Measurements from ENCODE around the gene GOLGA3.
"Not testable (repeated sequence)": the region's sequence is repeated elsewhere in the genome, so short reads cannot be mapped to it uniquely, and the experiment has no call there.

Gene GOLGA3

DNA sequence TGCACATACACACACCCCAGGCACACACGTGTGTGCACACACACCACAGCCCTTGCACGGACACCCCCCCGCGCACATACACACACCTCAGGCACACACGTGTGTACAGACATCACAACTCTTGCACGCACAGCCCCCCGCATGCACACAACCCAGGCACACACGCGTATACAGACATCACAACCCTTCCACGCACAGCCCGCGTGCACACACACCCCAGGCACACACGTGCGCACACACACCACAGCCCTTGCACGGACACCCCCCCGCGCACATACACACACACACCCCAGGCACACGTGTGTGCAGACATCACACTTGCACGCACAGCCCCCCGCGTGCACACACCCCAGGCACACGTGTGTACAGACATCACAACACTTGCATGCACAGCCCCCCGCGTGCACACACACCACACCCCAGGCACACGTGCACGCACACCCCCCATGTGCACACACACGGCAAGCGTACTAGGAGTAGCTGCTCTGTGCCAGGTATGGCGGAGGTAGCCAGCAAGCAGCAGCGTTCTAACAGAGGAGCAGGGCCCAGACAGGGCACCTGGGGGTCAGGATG is 48.8 kb downstream of the GOLGA3 start:
- ChIA-PET POLR2A (no interaction called here), CTCF (no interaction called here)
- H3K4me1 ChIP-seq (ENCODE audit: control extremely low read depth in 1 of 4, control insufficient read depth in 4 of 4, insufficient read depth in 4 of 4, low read length in 3 of 4): peaks cover 0 to 10% (median 0%) of the 10 kb centered on the region in 4 experiments
- H3K27ac ChIP-seq (ENCODE audit: insufficient read depth in 1 of 2, low read depth in 1 of 2, low read length in 2 of 2, poor library complexity in 1 of 2, severe bottlenecking in 2 of 2): no peak overlapping the region
- H3K36me3 ChIP-seq (ENCODE audit: control insufficient read depth in 4 of 4, insufficient read depth in 4 of 4, low read length in 3 of 4): peaks cover 20 to 82% (median 67%) of the 10 kb centered on the region in 4 experiments
- no peaks in the 10 kb centered on the region for H3K9me3 ChIP-seq (ENCODE audit: control extremely low read depth in 1 of 5, control insufficient read depth in 4 of 5, insufficient read depth in 2 of 5, low read depth in 1 of 5, low read length in 4 of 5)
- no peaks in the 10 kb centered on the region for H3K27me3 ChIP-seq (replicated peaks in 2 of 5; ENCODE audit: control insufficient read depth in 4 of 5, insufficient read depth in 5 of 5, low read length in 4 of 5)
- WGBS (ENCODE audit: insufficient coverage): 96% methylated on average over 16 of the region's 30 CpGs
- DNase-seq: no peak
- H3K4me3 ChIP-seq (ENCODE audit: control insufficient read depth in 1 of 7, extremely low read depth in 1 of 7, insufficient read depth in 4 of 7, low read depth in 2 of 7, low read length in 6 of 7): no peak overlapping the region

DNA sequence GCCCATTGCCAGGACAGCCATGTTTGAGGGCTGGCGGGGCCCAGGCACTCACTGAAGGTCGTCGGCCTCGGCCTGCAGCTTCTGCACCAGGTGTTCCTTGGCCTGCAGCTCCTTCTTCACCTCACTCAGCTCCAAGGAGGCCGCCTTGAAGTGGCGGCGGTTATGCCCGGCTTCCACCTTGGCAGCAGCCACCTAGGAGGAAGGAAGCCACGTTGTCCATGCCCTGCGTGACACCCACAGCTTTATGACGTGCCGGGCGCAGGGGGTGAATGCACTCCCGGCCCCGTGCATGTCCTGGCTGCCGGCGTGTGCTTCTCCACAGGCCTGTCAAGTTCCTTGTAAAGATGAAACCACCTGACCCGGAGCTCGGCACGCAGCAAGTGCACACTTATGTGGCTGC is 51.1 kb downstream of the GOLGA3 start:
- 97% methylated on average over 20 of the region's 20 CpGs for WGBS (ENCODE audit: insufficient coverage)
- CTCF ChIA-PET: interaction anchor here (1.3 to 1.6 kb wide), 3 partner anchors 9 to 31 kb away, joined by 4 to 5 read pairs (median 5); no protein-coding TSS in a partner anchor

GRCh38 chr12:132776816-132777568 is 51.7 kb downstream of the GOLGA3 start:
- Histone ChIP-seq H3K27ac (ENCODE audit: insufficient read depth in 1 of 2, low read depth in 1 of 2, low read length in 2 of 2, poor library complexity in 1 of 2, severe bottlenecking in 2 of 2) (no peak overlapping the region), H3K9me3 (ENCODE audit: control extremely low read depth in 1 of 5, control insufficient read depth in 4 of 5, insufficient read depth in 2 of 5, low read depth in 1 of 5, low read length in 4 of 5) (no peaks in the 10 kb centered on the region), H3K27me3 (replicated peaks in 2 of 5; ENCODE audit: control insufficient read depth in 4 of 5, insufficient read depth in 5 of 5, low read length in 4 of 5) (no peaks in the 10 kb centered on the region), H3K36me3 (ENCODE audit: control insufficient read depth in 4 of 4, insufficient read depth in 4 of 4, low read length in 3 of 4) (peaks cover 11 to 81% (median 71%) of the 10 kb centered on the region in 4 experiments), H3K4me3 (ENCODE audit: control insufficient read depth in 1 of 7, extremely low read depth in 1 of 7, insufficient read depth in 4 of 7, low read depth in 2 of 7, low read length in 6 of 7) (no peak overlapping the region), H3K4me1 (ENCODE audit: control extremely low read depth in 1 of 4, control insufficient read depth in 4 of 4, insufficient read depth in 4 of 4, low read length in 3 of 4) (peaks cover 0 to 16% (median 4%) of the 10 kb centered on the region in 4 experiments)
- no peak for DNase-seq
- ChIA-PET CTCF (interaction anchor here (1.3 to 1.9 kb wide), 5 partner anchors 8 to 31 kb away, joined by 3 to 9 read pairs (median 5); no protein-coding TSS in a partner anchor), POLR2A (interaction anchor here (0.5 kb wide), 1 partner anchor 54 kb away, joined by 3 read pairs; no protein-coding TSS in a partner anchor)
- WGBS (ENCODE audit: insufficient coverage): 97% methylated on average over 28 of the region's 29 CpGs

More for the DNA sequence above, 51.1 kb downstream of the GOLGA3 start:
- Histone ChIP-seq H3K36me3 (ENCODE audit: control insufficient read depth in 4 of 4, insufficient read depth in 4 of 4, low read length in 3 of 4) (peaks cover 15 to 84% (median 72%) of the 10 kb centered on the region in 4 experiments), H3K27me3 (replicated peaks in 2 of 5; ENCODE audit: control insufficient read depth in 4 of 5, insufficient read depth in 5 of 5, low read length in 4 of 5) (no peaks in the 10 kb centered on the region), H3K27ac (ENCODE audit: insufficient read depth in 1 of 2, low read depth in 1 of 2, low read length in 2 of 2, poor library complexity in 1 of 2, severe bottlenecking in 2 of 2) (no peak overlapping the region), H3K9me3 (ENCODE audit: control extremely low read depth in 1 of 5, control insufficient read depth in 4 of 5, insufficient read depth in 2 of 5, low read depth in 1 of 5, low read length in 4 of 5) (no peaks in the 10 kb centered on the region), H3K4me1 (ENCODE audit: control extremely low read depth in 1 of 4, control insufficient read depth in 4 of 4, insufficient read depth in 4 of 4, low read length in 3 of 4) (peaks cover 0 to 13% (median 1%) of the 10 kb centered on the region in 4 experiments), H3K4me3 (ENCODE audit: control insufficient read depth in 1 of 7, extremely low read depth in 1 of 7, insufficient read depth in 4 of 7, low read depth in 2 of 7, low read length in 6 of 7) (no peak overlapping the region)
- POLR2A ChIA-PET: no interaction called here
- DNase-seq: no peak

- WGBS (ENCODE audit: insufficient coverage): 39% methylated on average over 12 of the region's 12 CpGs
These were observed 52.4 kb downstream of the GOLGA3 start for GRCh38 chr12:132776230-132776625.

DNA sequence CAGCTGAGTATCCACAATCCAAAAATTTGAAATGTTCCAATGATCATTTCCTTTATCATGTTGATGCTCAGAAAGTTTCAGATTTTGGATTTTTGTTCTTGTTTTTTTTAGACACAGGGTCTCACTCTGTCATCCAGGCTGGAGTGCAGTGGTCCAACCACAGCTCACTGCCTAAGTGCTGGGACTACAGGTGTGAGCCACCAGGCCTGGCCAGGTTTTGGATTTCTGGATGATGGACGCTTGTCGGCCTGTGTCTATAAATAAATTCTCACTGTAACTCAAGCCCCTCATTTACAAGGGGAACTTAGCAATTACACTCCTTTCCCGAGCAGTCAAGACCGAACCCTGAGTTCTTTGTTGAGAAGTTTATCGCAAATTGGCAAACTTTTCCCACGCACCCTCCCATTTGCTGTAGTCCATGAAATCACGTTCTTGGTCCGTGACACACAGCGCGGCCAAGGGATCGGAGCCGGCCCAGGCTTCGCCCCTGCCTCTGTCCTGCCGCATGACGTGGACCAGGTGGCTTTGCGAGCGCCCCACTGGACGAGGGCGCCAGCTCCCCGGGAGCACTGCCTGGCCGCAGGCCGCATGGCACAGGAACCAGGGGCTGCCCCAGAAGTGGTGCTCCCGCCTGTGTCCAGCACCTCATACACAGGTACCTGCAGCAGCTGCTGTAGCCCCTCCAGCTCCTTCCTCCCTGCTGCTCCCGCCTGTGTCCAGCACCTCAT is 53.0 kb downstream of the GOLGA3 start:
- peaks cover 9 to 78% (median 61%) of the 10 kb centered on the region in 4 experiments for H3K36me3 ChIP-seq (ENCODE audit: control insufficient read depth in 4 of 4, insufficient read depth in 4 of 4, low read length in 3 of 4)
- DNase-seq: no peak
- no peak overlapping the region for H3K27ac ChIP-seq (ENCODE audit: insufficient read depth in 1 of 2, low read depth in 1 of 2, low read length in 2 of 2, poor library complexity in 1 of 2, severe bottlenecking in 2 of 2)
- WGBS (ENCODE audit: insufficient coverage): 97% methylated on average over 22 of the region's 24 CpGs
- H3K4me3 ChIP-seq (ENCODE audit: control insufficient read depth in 1 of 7, extremely low read depth in 1 of 7, insufficient read depth in 4 of 7, low read depth in 2 of 7, low read length in 6 of 7): no peak overlapping the region
- POLR2A ChIA-PET: interaction anchor here (0.5 to 0.6 kb wide), 2 partner anchors 10 to 15 kb away, joined by 3 read pairs; no protein-coding TSS in a partner anchor
- H3K27me3 ChIP-seq (replicated peaks in 2 of 5; ENCODE audit: control insufficient read depth in 4 of 5, insufficient read depth in 5 of 5, low read length in 4 of 5): no peaks in the 10 kb centered on the region
- H3K4me1 ChIP-seq (ENCODE audit: control extremely low read depth in 1 of 4, control insufficient read depth in 4 of 4, insufficient read depth in 4 of 4, low read length in 3 of 4): peaks cover 4 to 29% (median 17%) of the 10 kb centered on the region in 4 experiments
- CTCF ChIA-PET: interaction anchor here (1.3 to 1.9 kb wide), 4 partner anchors 11 to 32 kb away, joined by 3 to 9 read pairs (median 6); partner anchors contain the start of gene ANKLE2
- H3K9me3 ChIP-seq (ENCODE audit: control extremely low read depth in 1 of 5, control insufficient read depth in 4 of 5, insufficient read depth in 2 of 5, low read depth in 1 of 5, low read length in 4 of 5): no peaks in the 10 kb centered on the region

More at GRCh38 chr12:132776230-132776625, 52.4 kb downstream of the GOLGA3 start:
- DNase-seq: peak in 2 of 3 donors; percentile 46 to 63
- Histone ChIP-seq H3K36me3 (ENCODE audit: control insufficient read depth in 4 of 4, insufficient read depth in 4 of 4, low read length in 3 of 4) (peaks cover 9 to 80% (median 65%) of the 10 kb centered on the region in 4 experiments), H3K4me1 (ENCODE audit: control extremely low read depth in 1 of 4, control insufficient read depth in 4 of 4, insufficient read depth in 4 of 4, low read length in 3 of 4) (peaks cover under 1 to 23% (median 12%) of the 10 kb centered on the region in 4 experiments)
- H3K4me3 ChIP-seq (ENCODE audit: control insufficient read depth in 1 of 7, extremely low read depth in 1 of 7, insufficient read depth in 4 of 7, low read depth in 2 of 7, low read length in 6 of 7); H3K27me3 ChIP-seq (replicated peaks in 2 of 5; ENCODE audit: control insufficient read depth in 4 of 5, insufficient read depth in 5 of 5, low read length in 4 of 5); H3K9me3 ChIP-seq (ENCODE audit: control extremely low read depth in 1 of 5, control insufficient read depth in 4 of 5, insufficient read depth in 2 of 5, low read depth in 1 of 5, low read length in 4 of 5); H3K27ac ChIP-seq (ENCODE audit: insufficient read depth in 1 of 2, low read depth in 1 of 2, low read length in 2 of 2, poor library complexity in 1 of 2, severe bottlenecking in 2 of 2): not testable (repeated sequence)
- CTCF ChIA-PET: interaction anchor here (1.3 to 1.9 kb wide), 4 partner anchors 12 to 32 kb away, joined by 3 to 9 read pairs (median 6); partner anchors contain the start of gene ANKLE2
- POLR2A ChIA-PET: interaction anchor here (0.5 kb wide), 2 partner anchors 16 to 55 kb away, joined by 3 read pairs; no protein-coding TSS in a partner anchor

DNA sequence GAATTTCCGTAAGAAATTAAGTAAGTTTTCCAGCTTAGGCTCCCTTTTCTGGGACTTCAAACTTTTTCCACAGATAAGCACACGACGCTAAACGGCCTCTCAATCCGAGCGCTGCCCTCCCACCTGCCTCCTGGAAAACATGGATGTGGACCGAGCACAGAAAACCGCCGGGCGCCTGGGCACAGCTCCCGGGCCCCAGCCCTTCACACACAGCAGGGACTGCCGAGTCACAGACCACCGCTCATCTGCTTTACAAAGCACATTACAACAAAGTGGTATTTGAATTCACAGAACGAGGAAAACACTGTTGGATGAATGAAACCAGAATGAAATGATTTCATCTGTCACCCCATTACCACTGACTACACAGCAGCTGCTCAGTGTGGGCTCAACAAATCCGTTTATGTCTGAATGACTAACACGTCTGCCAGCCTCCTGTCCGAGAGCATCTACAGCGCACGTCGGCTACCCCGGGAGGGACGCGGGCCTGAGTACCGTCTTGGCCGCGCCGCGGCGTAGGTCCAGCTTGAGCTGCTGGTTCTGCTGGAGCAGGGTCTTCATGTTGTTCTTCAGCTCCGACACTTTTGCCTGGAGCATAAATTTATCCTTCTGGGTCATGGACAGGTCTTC is 53.9 kb downstream of the GOLGA3 start:
- Histone ChIP-seq H3K36me3 (ENCODE audit: control insufficient read depth in 4 of 4, insufficient read depth in 4 of 4, low read length in 3 of 4) (peaks cover 4 to 69% (median 52%) of the 10 kb centered on the region in 4 experiments), H3K4me3 (ENCODE audit: control insufficient read depth in 1 of 7, extremely low read depth in 1 of 7, insufficient read depth in 4 of 7, low read depth in 2 of 7, low read length in 6 of 7) (no peak overlapping the region), H3K27ac (ENCODE audit: insufficient read depth in 1 of 2, low read depth in 1 of 2, low read length in 2 of 2, poor library complexity in 1 of 2, severe bottlenecking in 2 of 2) (no peak overlapping the region), H3K4me1 (ENCODE audit: control extremely low read depth in 1 of 4, control insufficient read depth in 4 of 4, insufficient read depth in 4 of 4, low read length in 3 of 4) (peaks cover 5 to 38% (median 26%) of the 10 kb centered on the region in 4 experiments), H3K27me3 (replicated peaks in 2 of 5; ENCODE audit: control insufficient read depth in 4 of 5, insufficient read depth in 5 of 5, low read length in 4 of 5) (no peaks in the 10 kb centered on the region), H3K9me3 (ENCODE audit: control extremely low read depth in 1 of 5, control insufficient read depth in 4 of 5, insufficient read depth in 2 of 5, low read depth in 1 of 5, low read length in 4 of 5) (no peaks in the 10 kb centered on the region)
- POLR2A ChIA-PET: interaction anchor here (0.6 kb wide), 1 partner anchor 9 kb away, joined by 3 read pairs; no protein-coding TSS in a partner anchor
- CTCF ChIA-PET: interaction anchor here (0.7 to 1.9 kb wide), 4 partner anchors 10 to 35 kb away, joined by 3 to 9 read pairs (median 6); partner anchors contain the start of gene ANKLE2
- no peak for DNase-seq
- 97% methylated on average over 29 of the region's 30 CpGs for WGBS (ENCODE audit: insufficient coverage)
